ENCODE measurements around the gene FOXO3.

DNA sequence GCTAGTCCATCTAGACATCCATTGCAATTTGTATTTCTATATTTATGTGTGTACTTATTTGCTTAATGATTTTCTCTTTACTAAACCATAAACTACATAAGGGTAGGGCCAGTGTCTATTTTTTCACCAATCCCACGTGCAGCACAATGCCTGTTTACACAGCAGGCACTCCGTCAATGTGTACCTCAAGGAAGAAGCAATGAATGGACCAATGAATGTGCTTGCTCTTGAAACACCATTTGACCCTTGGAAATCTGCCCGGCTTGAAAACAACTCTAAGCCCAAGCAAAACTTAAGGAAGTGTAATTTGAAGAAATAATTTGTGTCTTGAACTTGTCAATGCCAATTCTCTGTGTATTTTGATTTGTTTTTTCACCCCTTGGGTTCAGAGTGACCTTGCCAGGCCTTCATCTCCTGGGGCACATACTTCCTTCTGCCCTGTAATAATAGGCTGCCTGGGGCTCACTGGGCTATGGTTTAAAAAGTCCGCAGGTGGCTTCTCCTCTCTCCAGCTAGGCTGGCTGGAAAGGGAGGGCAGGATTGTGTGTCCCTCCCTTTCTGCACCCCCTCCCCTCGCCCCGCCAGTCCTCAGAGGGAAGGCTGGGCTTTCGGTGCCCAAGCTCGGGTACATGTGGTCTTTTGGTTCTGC lies 146.7 kb downstream of the FOXO3 start:
- TF ChIP-seq EZH2phosphoT487 (IDR thresholded peaks at IDR 0.05; ENCODE audit: insufficient read depth, low read depth): no peak
- TF ChIP-seq EZH2 (IDR thresholded peaks at IDR 0.05; ENCODE audit: insufficient read depth, poor library complexity, severe bottlenecking): no peak

Measured in GM23248 (cell line).